Measurements from ENCODE around the gene C3orf20.

- TF ChIP-seq POLR2AphosphoS5 (IDR thresholded peaks at IDR 0.05; ENCODE audit: borderline replicate concordance, low read depth, low read length) (no peak), EZH2 (IDR thresholded peaks at IDR 0.05) (no peak)
Observed at GRCh38 chr3:14758959-14759358, 84.0 kb downstream of the C3orf20 start.

All from SK-N-MC (cell line).